GM23338 (cell line): ENCODE results near the gene AGAP1. TPM values are rescaled to one million over a fixed set of nuclear protein-coding genes. Genes with fewer than 3 reads are reported as not detected.

Experiments used
- ATAC-seq: fragments of 200-7000 bp; cut with Tn5 transposase; 3 replicates; pipeline ENCODE4 v1.9.1; 2020
- DNase-seq: peaks from one replicate; pipeline ENCODE4 v3.0.0-alpha.2; 2015; ENCODE audit warnings: low spot score
- H2AFZ ChIP-seq: fragments of 200-600 bp; sonication (generic); 2 replicates; pipeline ENCODE4 v1.8.0; 2016; ENCODE audit warnings: antibody characterized with exemption, mild to moderate bottlenecking, moderate library complexity
- H3F3A ChIP-seq: fragments of 200-600 bp; sonication (generic); replicated peaks from 2 replicates; pipeline ENCODE4 v1.8.0; 2017; ENCODE audit warnings: antibody characterized with exemption, mixed run types, low read depth
- H3K27ac ChIP-seq: fragments of 200-600 bp; sonication (generic); 2 replicates; pipeline ENCODE4 v1.6.1; 2016; ENCODE audit warnings: low read depth
- H3K27me3 ChIP-seq: fragments of 200-600 bp; sonication (generic); 2 replicates; pipeline ENCODE4 v1.8.0; 2016; ENCODE audit warnings: mild to moderate bottlenecking, mixed run types, moderate library complexity; ENCODE audit not compliant: insufficient read depth
- H3K36me3 ChIP-seq: fragments of 200-600 bp; sonication (generic); 2 replicates; pipeline ENCODE4 v1.8.0; 2016; ENCODE audit warnings: mild to moderate bottlenecking; ENCODE audit not compliant: insufficient read depth
- H3K4me1 ChIP-seq: fragments of 200-600 bp; sonication (generic); 2 replicates; pipeline ENCODE4 v1.8.0; 2016; ENCODE audit warnings: mild to moderate bottlenecking, moderate library complexity; ENCODE audit not compliant: insufficient read depth
- H3K4me2 ChIP-seq: fragments of 200-600 bp; sonication (generic); 2 replicates; pipeline ENCODE4 v1.7.1; 2017; ENCODE audit warnings: mixed run types
- H3K4me3 ChIP-seq: fragments of 200-600 bp; sonication (generic); 2 replicates; pipeline ENCODE4 v1.6.1; 2016; ENCODE audit warnings: mixed run types
- H3K79me2 ChIP-seq: fragments of 200-600 bp; sonication (generic); replicated peaks from 2 replicates; pipeline ENCODE4 v1.8.0; 2017; ENCODE audit warnings: mild to moderate bottlenecking; ENCODE audit not compliant: insufficient read depth
- H3K9me2 ChIP-seq: fragments of 200-600 bp; sonication (generic); 2 replicates; pipeline ENCODE4 v1.8.0; 2017; ENCODE audit not compliant: insufficient read depth
- H4K20me1 ChIP-seq: fragments of 200-600 bp; sonication (generic); replicated peaks from 2 replicates; pipeline ENCODE4 v1.8.0; 2017; ENCODE audit warnings: mild to moderate bottlenecking; ENCODE audit not compliant: insufficient read depth
- H3K27ac Mint-ChIP-seq: 2 replicates; pipeline ENCODE4 v1.8.0; 2020; ENCODE audit warnings: inconsistent platforms, mild to moderate bottlenecking, moderate library complexity, mixed read lengths
- H3K27me3 Mint-ChIP-seq: 3 replicates; pipeline ENCODE4 v1.8.0; 2022; ENCODE audit warnings: low read depth, mild to moderate bottlenecking, moderate library complexity, mixed read lengths, inconsistent platforms; ENCODE audit not compliant: insufficient read depth, poor library complexity
- H3K36me3 Mint-ChIP-seq: 3 replicates; pipeline ENCODE4 v1.8.0; 2021; ENCODE audit warnings: low read depth, mild to moderate bottlenecking, inconsistent platforms, moderate library complexity, mixed read lengths
- H3K4me1 Mint-ChIP-seq: 3 replicates; pipeline ENCODE4 v1.8.0; 2020; ENCODE audit warnings: mild to moderate bottlenecking, inconsistent platforms, mixed read lengths
- H3K4me3 Mint-ChIP-seq: 3 replicates; pipeline ENCODE4 v1.8.0; 2021; ENCODE audit warnings: moderate library complexity, mild to moderate bottlenecking, inconsistent platforms, mixed read lengths
- H3K9me3 Mint-ChIP-seq: 3 replicates; pipeline ENCODE4 v1.8.0; 2020; ENCODE audit warnings: moderate library complexity, mild to moderate bottlenecking, inconsistent platforms, mixed read lengths
- CREB1 ChIP-seq: fragments of 250-450 bp; sonication (Bioruptor Pico); IDR thresholded peaks from 2 replicates; pipeline ENCODE4 v1.5.0; 2020; ENCODE audit warnings: low read depth, mild to moderate bottlenecking, moderate library complexity
- CTCF ChIP-seq, 2 experiments: fragments of 200-600 bp in 1 of 2; sonication (generic) in 1 of 2; conservative IDR thresholded peaks; 2 replicates each; pipeline versions ENCODE4 v1.5.1 to v1.6.1; 2016 to 2017; ENCODE audit warnings: antibody characterized with exemption in 2 of 2, low read depth in 2 of 2, mild to moderate bottlenecking in 2 of 2, moderate library complexity in 1 of 2
- ETS1 ChIP-seq: IDR thresholded peaks from 2 replicates; pipeline ENCODE4 v1.6.1; 2016; ENCODE audit warnings: antibody characterized with exemption
- EZH2 ChIP-seq: fragments of 200-600 bp; sonication (generic); IDR thresholded peaks from one replicate; pipeline ENCODE4 v1.8.0; 2017; ENCODE audit warnings: antibody characterized with exemption, mild to moderate bottlenecking, low read depth; ENCODE audit not compliant: unreplicated experiment
- EZH2phosphoT487 ChIP-seq: fragments of 200-600 bp; sonication (generic); IDR thresholded peaks from one replicate; pipeline ENCODE4 v1.8.1; 2018; ENCODE audit warnings: antibody characterized with exemption; ENCODE audit not compliant: unreplicated experiment
- JUNB ChIP-seq: IDR thresholded peaks from one replicate; pipeline ENCODE4 v1.6.1; 2016; ENCODE audit warnings: antibody characterized with exemption; ENCODE audit not compliant: unreplicated experiment
- ZNF462 ChIP-seq: fragments of 250-450 bp; sonication (Bioruptor Pico); IDR thresholded peaks from 2 replicates; pipeline ENCODE4 v1.5.0; 2020; ENCODE audit warnings: mild to moderate bottlenecking, moderate library complexity
- polyA plus RNA-seq: library from polyadenylated mRNA; unstranded; fragments of >200 nt; fragmentation: Nextera tagmentation; extraction: Ambion mirVana; gene quantifications from 2 replicates; pipeline ENCODE4 v1.2.1, GENCODE V29; 2016
- total RNA-seq: library from RNA; depleted of rRNA; stranded (reverse); fragments of >200 nt; shearing (Covaris generic); gene quantifications from 2 replicates; pipeline ENCODE4 v1.2.3, GENCODE V29; 2014

The AGAP1 gene
- total and polyA plus RNA-seq, 2 experiments from 2014 or later, result 13.3 to 27.9 TPM

- H3K27ac Mint-ChIP-seq, result no peak overlapping the region
- Histone ChIP-seq H3K36me3 (no peaks in the 10 kb centered on the region), H3F3A (no peaks in the 10 kb centered on the region), H4K20me1 (peaks cover 3% of the 10 kb centered on the region; the same call in 1 of the 2 replicates), H3K79me2 (no peaks in the 10 kb centered on the region; the same call in 1 of the 2 replicates), H3K27me3 (no peaks in the 10 kb centered on the region), H3K4me3 (no peak overlapping the region), H3K27ac (no peak overlapping the region), H3K4me1 (peaks cover 34% of the 10 kb centered on the region), H3K4me2 (no peak overlapping the region), H2AFZ (no peak overlapping the region), H3K9me2 (0 out of 2 replicates have a peak, but pooled peaks cover 2% of the 10 kb centered on the region)
- H3K4me1 Mint-ChIP-seq, result peaks cover 50% of the 10 kb centered on the region
- no peak overlapping the region for H3K4me3 Mint-ChIP-seq
- no peaks in the 10 kb centered on the region; the same call in 2 of the 3 replicates for H3K36me3 Mint-ChIP-seq
- DNase-seq, result no peak
- no peaks in the 10 kb centered on the region for H3K9me3 Mint-ChIP-seq
- TF ChIP-seq JUNB (no peak), CREB1 (no peak), EZH2phosphoT487 (no peak), ETS1 (no peak), CTCF (conservative IDR thresholded peaks at IDR 0.05; ENCODE audit: low read depth in 2 of 2) (no peak), EZH2 (no peak)
- ATAC-seq, result no peak
- H3K27me3 Mint-ChIP-seq, result peaks cover 4% of the 10 kb centered on the region
Observed at GRCh38 chr2:235729557-235729947, 235.7 kb downstream of the AGAP1 start.

GRCh38 chr2:235730115-235730514, 236.3 kb downstream of the AGAP1 start:
- Histone ChIP-seq H3K27ac (no peak overlapping the region), H2AFZ (no peak overlapping the region), H3K27me3 (no peaks in the 10 kb centered on the region), H3K4me3 (no peak overlapping the region), H3K79me2 (no peaks in the 10 kb centered on the region; the same call in 1 of the 2 replicates), H3K4me2 (no peak overlapping the region), H3K9me2 (0 out of 2 replicates have a peak, but pooled peaks cover 2% of the 10 kb centered on the region), H3K36me3 (no peaks in the 10 kb centered on the region), H3K4me1 (peaks cover 34% of the 10 kb centered on the region), H3F3A (no peaks in the 10 kb centered on the region), H4K20me1 (peaks cover 3% of the 10 kb centered on the region; the same call in 1 of the 2 replicates)
- ATAC-seq (no peak), DNase-seq (no peak)
- no peak for TF ChIP-seq ZNF462 (CRISPR knock-in tag)
- Mint-ChIP-seq H3K36me3 (no peaks in the 10 kb centered on the region; the same call in 2 of the 3 replicates), H3K9me3 (no peaks in the 10 kb centered on the region), H3K27ac (no peak overlapping the region), H3K27me3 (peaks cover 4% of the 10 kb centered on the region), H3K4me1 (peaks cover 47% of the 10 kb centered on the region), H3K4me3 (no peak overlapping the region)
